SU-DHL-6 (cell line): ENCODE data around the gene ATP5F1C.
"Not testable (repeated sequence)": the region's sequence is repeated elsewhere in the genome, so short reads cannot be mapped to it uniquely, and the experiment has no call there.

Experiments
- H2AFZ ChIP-seq: fragments of 200-600 bp; sonication (generic); 2 replicates; pipeline ENCODE4 v1.6.1; 2014; ENCODE audit warnings: low read depth, mild to moderate bottlenecking, moderate library complexity, mixed read lengths, antibody characterized with exemption, low read length; ENCODE audit not compliant: severe bottlenecking
- H3F3A ChIP-seq: fragments of 200-600 bp; shearing (Covaris generic); 2 replicates; pipeline ENCODE4 v1.6.0; 2016; ENCODE audit warnings: antibody characterized with exemption, mild to moderate bottlenecking; ENCODE audit not compliant: insufficient read depth
- H3K27ac ChIP-seq: fragments of 200-600 bp; sonication (generic); 2 replicates; pipeline ENCODE4 v1.5.1; 2016; ENCODE audit warnings: low read depth, mild to moderate bottlenecking, low read length, moderate library complexity, mixed read lengths
- H3K27me3 ChIP-seq: fragments of 200-600 bp; sonication (generic), shearing (Covaris generic); 2 replicates; pipeline ENCODE4 v1.6.0; 2014; ENCODE audit warnings: mild to moderate bottlenecking, low read length
- H3K36me3 ChIP-seq: fragments of 200-600 bp; sonication (generic); 2 replicates; pipeline ENCODE4 v1.6.1; 2014; ENCODE audit warnings: mild to moderate bottlenecking, low read length, mixed read lengths
- H3K4me2 ChIP-seq: fragments of 300-600, 200-600 bp; shearing (Covaris generic), sonication (generic); 2 replicates; pipeline ENCODE4 v1.6.0; 2014; ENCODE audit warnings: low read length, low read depth, mild to moderate bottlenecking; ENCODE audit not compliant: poor library complexity, severe bottlenecking
- H3K4me3 ChIP-seq: fragments of 200-600 bp; sonication (generic); 2 replicates; pipeline ENCODE4 v1.5.1; 2014; ENCODE audit warnings: antibody characterized with exemption, low read length, mild to moderate bottlenecking, mixed read lengths; ENCODE audit not compliant: insufficient read depth, poor library complexity, severe bottlenecking
- H3K79me2 ChIP-seq: fragments of 200-600 bp; sonication (generic); 2 replicates; pipeline ENCODE4 v1.6.1; 2014; ENCODE audit warnings: mild to moderate bottlenecking, low read length, moderate library complexity; ENCODE audit not compliant: insufficient read depth
- H3K9ac ChIP-seq: fragments of 200-600 bp; sonication (generic); 2 replicates; pipeline ENCODE4 v1.7.0; 2014; ENCODE audit warnings: mild to moderate bottlenecking, low read length
- H3K9me2 ChIP-seq: fragments of 200-600 bp; sonication (generic); replicated peaks from 2 replicates; pipeline ENCODE4 v1.6.1; 2014; ENCODE audit warnings: low read length; ENCODE audit not compliant: insufficient read depth
- H3K9me3 ChIP-seq: fragments of 200-600 bp; sonication (generic); 2 replicates; pipeline ENCODE4 v1.6.1; 2014; ENCODE audit warnings: low read length, mixed read lengths; ENCODE audit not compliant: insufficient read depth
- H4K20me1 ChIP-seq: fragments of 200-600 bp; sonication (generic); 2 replicates; pipeline ENCODE4 v1.6.1; 2014; ENCODE audit warnings: low read depth, mild to moderate bottlenecking, antibody characterized with exemption, low read length, moderate library complexity, mixed read lengths
- EZH2phosphoT487 ChIP-seq: fragments of 200-600 bp; sonication (generic), shearing (Covaris generic); conservative IDR thresholded peaks from 2 replicates; pipeline ENCODE4 v1.6.1; 2018; ENCODE audit warnings: mild to moderate bottlenecking, antibody characterized with exemption, low read length, moderate library complexity, mixed read lengths
- TF ChIP-seq, protein P1 (sequence below): fragments of 200-600 bp; sonication (generic); IDR thresholded peaks from one replicate; pipeline ENCODE4 v1.5.1; 2017; ENCODE audit warnings: antibody characterized with exemption, mild to moderate bottlenecking, low read length, moderate library complexity; ENCODE audit not compliant: insufficient read depth, poor library complexity, severe bottlenecking

The ATP5F1C gene

DNA sequence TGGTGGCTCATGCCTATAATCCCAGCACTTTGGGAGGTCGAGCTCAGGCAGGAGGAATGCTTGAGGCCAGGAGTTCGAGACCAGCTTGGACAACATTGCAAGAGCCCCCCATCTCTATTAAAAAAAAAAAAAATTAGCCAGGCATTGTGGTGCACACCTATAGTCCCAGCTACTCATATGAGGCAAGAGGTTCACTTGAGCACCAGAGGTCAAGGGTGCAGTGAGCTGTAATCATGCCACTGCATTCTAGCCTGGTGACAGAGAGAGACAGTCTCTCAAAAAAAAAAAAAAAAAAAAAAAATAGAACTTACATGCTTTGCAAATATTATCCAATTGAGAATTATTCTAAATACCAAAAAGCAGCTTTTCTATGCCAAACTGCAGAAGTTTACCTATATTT, 11.2 kb upstream of the ATP5F1C start:
- H3K27ac ChIP-seq: no peak overlapping the region
- no peaks in the 10 kb centered on the region for H4K20me1 ChIP-seq
- H3F3A ChIP-seq: no peaks in the 10 kb centered on the region
- H3K9ac ChIP-seq: no peak overlapping the region
- no peaks in the 10 kb centered on the region for H3K27me3 ChIP-seq
- H3K4me3 ChIP-seq: no peak overlapping the region
- peaks cover 8% of the 10 kb centered on the region; the same call in 1 of the 2 replicates for H3K79me2 ChIP-seq
- H3K36me3 ChIP-seq: peaks cover 8% of the 10 kb centered on the region; the same call in 1 of the 2 replicates
- no peaks in the 10 kb centered on the region for H3K9me2 ChIP-seq
- no peak overlapping the region for H3K4me2 ChIP-seq
- H2AFZ ChIP-seq: no peak overlapping the region
- no peaks in the 10 kb centered on the region for H3K9me3 ChIP-seq
- TF ChIP-seq EZH2phosphoT487: no peak
- TF ChIP-seq, protein P1, sequence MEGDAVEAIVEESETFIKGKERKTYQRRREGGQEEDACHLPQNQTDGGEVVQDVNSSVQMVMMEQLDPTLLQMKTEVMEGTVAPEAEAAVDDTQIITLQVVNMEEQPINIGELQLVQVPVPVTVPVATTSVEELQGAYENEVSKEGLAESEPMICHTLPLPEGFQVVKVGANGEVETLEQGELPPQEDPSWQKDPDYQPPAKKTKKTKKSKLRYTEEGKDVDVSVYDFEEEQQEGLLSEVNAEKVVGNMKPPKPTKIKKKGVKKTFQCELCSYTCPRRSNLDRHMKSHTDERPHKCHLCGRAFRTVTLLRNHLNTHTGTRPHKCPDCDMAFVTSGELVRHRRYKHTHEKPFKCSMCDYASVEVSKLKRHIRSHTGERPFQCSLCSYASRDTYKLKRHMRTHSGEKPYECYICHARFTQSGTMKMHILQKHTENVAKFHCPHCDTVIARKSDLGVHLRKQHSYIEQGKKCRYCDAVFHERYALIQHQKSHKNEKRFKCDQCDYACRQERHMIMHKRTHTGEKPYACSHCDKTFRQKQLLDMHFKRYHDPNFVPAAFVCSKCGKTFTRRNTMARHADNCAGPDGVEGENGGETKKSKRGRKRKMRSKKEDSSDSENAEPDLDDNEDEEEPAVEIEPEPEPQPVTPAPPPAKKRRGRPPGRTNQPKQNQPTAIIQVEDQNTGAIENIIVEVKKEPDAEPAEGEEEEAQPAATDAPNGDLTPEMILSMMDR: no peak

- H3K9me3 ChIP-seq, H3K9me2 ChIP-seq, H3F3A ChIP-seq, H3K27ac ChIP-seq, H3K4me3 ChIP-seq, H3K36me3 ChIP-seq, H3K4me2 ChIP-seq, H3K27me3 ChIP-seq, H3K9ac ChIP-seq, H2AFZ ChIP-seq, H4K20me1 ChIP-seq: not testable (repeated sequence)
- H3K79me2 ChIP-seq: peaks cover 61% of the 10 kb centered on the region
Observed at GRCh38 chr10:7782194-7782593, 5.8 kb upstream of the ATP5F1C start.

- no peak overlapping the region for H2AFZ ChIP-seq
- no peaks in the 10 kb centered on the region for H3F3A ChIP-seq
- H3K27ac ChIP-seq: no peak overlapping the region
- no peaks in the 10 kb centered on the region for H3K27me3 ChIP-seq
- peaks cover 94% of the 10 kb centered on the region for H3K79me2 ChIP-seq
- H3K9me3 ChIP-seq: no peaks in the 10 kb centered on the region
- TF ChIP-seq EZH2phosphoT487: no peak
- TF ChIP-seq, protein P1: no peak
- peak overlapping the region; percentile 72 for H3K4me3 ChIP-seq
- H3K4me2 ChIP-seq: peak overlapping the region; percentile 79
- peak overlapping the region; percentile 91; the same call in 1 of the 2 replicates for H3K9ac ChIP-seq
- H4K20me1 ChIP-seq: peaks cover 17% of the 10 kb centered on the region
- H3K9me2 ChIP-seq: no peaks in the 10 kb centered on the region
- H3K36me3 ChIP-seq: no peaks in the 10 kb centered on the region
Observed at GRCh38 chr10:7786430-7786829, 1.5 kb upstream of the ATP5F1C start.

DNA sequence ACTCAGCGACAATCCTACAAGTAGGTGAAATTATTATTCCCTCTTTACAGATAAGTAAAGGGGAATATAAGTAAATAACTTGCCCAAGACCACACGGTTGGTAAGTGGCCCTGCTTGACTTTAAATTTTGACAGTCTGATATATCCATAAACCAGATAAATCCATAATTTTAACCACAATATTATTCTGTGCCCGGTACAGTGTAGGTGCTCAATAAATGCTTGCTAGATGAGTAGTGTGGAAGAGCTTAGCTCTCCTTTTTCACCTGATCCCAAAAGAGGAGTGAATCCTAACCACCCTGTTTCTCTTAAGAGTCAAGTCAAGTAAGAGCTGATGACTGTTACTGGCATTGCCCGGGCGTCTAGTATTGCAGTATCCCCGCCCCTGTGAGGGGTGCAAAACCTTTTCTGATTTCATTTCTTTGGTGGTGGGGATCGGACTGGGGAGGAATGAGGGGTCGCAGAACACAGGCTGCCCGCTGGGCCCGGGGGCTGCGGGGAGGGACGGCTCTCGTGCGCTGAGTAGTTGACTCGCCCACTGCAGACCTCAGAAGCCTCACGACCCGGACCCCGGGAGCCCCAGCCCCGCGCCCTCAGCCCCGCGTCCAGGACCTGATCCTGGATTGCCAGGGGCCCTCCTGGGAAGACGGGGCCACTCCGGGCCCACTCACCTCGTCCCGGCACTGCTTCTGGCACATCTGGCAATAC, 674 bp upstream of the ATP5F1C start:
- H3F3A ChIP-seq: no peaks in the 10 kb centered on the region
- H3K27me3 ChIP-seq: no peaks in the 10 kb centered on the region
- peak overlapping the region; percentile 56 for H2AFZ ChIP-seq
- H3K4me3 ChIP-seq: peak overlapping the region; percentile 72
- H3K9me3 ChIP-seq: no peaks in the 10 kb centered on the region
- H3K4me2 ChIP-seq: peak overlapping the region; percentile 79
- no peaks in the 10 kb centered on the region for H3K36me3 ChIP-seq
- peak overlapping the region; percentile 91 for H3K9ac ChIP-seq
- H3K79me2 ChIP-seq: peaks cover 98% of the 10 kb centered on the region
- TF ChIP-seq EZH2phosphoT487: no peak
- TF ChIP-seq, protein P1: no peak
- no peaks in the 10 kb centered on the region for H3K9me2 ChIP-seq
- no peak overlapping the region for H3K27ac ChIP-seq
- peaks cover 17% of the 10 kb centered on the region for H4K20me1 ChIP-seq
